Renal cortical epithelial cell (primary cell): ENCODE measurements around the gene OR52B4. TPM values are rescaled to one million over a fixed set of nuclear protein-coding genes. Genes with fewer than 3 reads are reported as not detected.
"Not testable (repeated sequence)": the region's sequence is repeated elsewhere in the genome, so short reads cannot be mapped to it uniquely, and the experiment has no call there.

ENCODE experiments used
- DNase-seq: peaks from one replicate; pipeline ENCODE4 v3.0.0-alpha.2; 2011; ENCODE audit warnings: low read depth
- total RNA-seq: library from RNA; depleted of rRNA; stranded (reverse); fragments of >200 nt; gene quantifications from 2 replicates; pipeline ENCODE4 v1.2.3, GENCODE V29; 2014

OR52B4 gene
- total RNA-seq, result not detected in 2 replicates

GRCh38 chr11:4368286-4368685, at the start of gene OR52B4:
TSS of gene OR52B4 (minus strand) at chr11:4368386. CDS start at chr11:4368295, 91 bp downstream.
- DNase-seq, result no peak

DNA sequence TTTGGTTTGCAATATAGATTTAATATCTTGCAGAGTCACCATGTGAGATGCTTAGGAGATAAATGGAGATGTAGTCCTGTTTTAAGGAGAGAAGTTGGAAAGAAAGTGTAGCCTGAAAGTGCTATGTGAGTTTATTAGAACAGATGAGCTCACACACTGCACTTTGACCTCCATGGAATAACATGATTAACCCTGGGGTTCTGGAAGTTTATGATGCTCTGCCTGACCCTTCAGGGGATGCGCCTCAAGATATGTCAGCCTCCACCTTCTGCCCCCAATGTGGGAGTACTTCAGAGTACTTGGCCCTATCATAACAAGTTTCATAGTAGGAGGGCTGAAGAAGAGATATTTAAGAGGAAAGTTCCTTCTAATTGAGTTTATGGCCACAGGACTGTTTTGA, 48.6 kb upstream of the OR52B4 start:
- DNase-seq, result no peak

DNA sequence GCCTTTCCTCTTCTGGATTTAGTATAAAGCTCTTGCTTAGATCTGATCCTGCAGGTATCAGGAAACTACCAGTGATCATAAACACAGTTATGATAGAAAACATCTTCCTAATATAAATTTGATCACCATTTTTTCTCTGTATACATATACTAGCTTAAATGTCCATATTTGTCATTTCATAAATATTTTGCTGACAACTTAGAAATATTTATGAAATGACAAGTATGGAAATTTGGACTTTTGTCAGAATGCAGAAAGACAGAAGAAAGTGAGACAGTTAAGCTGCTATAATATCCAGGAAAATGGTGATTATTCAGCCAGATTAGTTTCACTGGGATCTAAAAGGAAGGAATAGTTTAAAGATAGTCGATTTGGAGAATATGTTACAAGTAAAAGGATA, 48.1 kb upstream of the OR52B4 start:
- no peak for DNase-seq

DNA sequence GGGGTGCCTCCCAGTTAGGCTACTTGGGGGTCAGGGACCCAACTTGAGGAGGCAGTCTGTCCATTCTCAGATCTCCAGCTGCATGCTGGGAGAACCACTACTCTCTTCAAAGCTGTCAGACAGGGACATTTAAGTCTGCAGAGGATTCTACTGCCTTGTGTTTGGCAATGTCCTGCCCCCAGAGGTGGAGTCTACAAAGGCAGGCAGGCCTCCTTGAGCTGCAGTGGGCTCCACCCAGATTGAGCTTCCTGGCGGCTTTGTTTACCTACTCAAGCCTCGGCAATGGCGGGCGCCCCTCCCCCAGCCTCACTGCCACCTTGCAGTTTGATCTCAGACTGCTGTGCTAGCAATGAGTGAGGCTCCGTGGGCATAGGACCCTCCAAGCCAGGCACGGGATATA, 38.0 kb upstream of the OR52B4 start:
- not testable (repeated sequence) for DNase-seq

DNA sequence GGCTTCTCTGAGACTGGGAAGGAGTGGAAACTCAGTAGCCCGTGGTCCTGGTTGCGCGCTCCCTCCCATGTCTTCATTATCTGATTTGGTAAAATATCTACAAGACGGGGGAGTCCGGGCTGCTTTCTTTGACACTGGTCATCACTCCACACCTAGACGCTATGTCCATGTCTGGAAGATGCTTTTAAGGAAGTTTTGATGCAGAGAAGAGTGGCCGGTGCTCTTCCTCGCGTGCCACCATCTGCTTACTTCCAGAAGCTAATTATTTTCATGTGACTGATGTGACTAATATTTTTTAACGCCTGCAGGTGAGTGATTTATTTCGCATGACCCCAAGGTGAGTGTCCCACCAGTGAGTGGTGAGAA, 25.7 kb upstream of the OR52B4 start:
- DNase-seq, result no peak

DNA sequence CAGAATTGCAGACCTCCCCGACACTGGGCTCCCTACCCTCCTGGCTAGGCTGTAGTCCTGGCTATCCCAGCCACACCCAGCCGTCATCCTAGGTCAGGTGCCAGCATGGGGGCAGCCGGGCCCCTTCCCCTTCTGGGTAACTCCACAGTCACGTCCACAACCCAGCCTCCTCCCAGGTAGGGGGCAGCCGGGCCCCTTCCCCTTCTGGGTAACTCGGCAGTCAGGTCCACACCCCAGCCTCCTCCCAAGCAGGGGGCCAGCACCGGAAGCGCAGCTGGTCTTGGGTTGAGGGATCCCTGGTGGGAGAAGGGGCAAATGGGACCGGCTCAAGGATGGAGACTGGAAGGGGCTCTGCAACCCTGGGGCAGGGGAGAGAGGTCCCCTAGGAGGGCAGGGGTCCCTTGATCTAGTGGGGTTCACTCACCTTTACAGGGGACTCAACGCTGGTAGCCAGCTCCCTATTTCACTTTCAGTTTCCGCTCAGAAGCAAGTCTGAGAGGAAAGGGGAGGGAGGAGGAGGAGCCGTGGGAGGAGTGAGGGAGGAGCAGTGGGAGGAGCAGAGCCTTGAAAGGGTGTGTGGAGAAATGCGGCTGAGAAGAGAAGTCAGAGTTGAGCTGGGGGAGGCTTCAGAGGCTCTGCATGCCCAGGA, 25.1 kb upstream of the OR52B4 start, which contains the start of gene TRIM21:
Gene TRIM21, minus strand, starts transcription at position 494 of the 649 bp plus-strand sequence. CDS start 3,293 bp downstream, outside the sequence.
- DNase-seq, result peak; percentile 81

DNA sequence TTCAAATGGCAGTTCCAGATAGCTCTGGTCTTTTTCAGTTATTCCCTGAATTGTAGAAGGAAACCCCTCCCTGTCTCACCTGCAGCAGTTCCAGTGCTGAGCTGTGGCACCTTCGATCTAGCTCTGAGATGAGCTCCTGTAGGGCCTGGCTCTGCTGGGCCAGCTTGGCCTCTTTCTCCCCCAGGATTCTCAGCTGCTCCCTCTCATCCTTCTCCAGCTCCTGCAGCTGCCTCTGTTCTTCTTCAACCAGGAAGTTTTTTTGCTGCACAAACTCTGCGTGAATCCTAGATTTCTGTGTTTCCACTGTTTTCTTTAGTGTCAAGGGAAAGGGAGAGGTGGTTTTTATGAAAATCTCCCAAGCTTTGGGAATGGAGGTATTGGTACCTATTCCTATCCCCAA, 20.0 kb upstream of the OR52B4 start:
- DNase-seq, result no peak

DNA sequence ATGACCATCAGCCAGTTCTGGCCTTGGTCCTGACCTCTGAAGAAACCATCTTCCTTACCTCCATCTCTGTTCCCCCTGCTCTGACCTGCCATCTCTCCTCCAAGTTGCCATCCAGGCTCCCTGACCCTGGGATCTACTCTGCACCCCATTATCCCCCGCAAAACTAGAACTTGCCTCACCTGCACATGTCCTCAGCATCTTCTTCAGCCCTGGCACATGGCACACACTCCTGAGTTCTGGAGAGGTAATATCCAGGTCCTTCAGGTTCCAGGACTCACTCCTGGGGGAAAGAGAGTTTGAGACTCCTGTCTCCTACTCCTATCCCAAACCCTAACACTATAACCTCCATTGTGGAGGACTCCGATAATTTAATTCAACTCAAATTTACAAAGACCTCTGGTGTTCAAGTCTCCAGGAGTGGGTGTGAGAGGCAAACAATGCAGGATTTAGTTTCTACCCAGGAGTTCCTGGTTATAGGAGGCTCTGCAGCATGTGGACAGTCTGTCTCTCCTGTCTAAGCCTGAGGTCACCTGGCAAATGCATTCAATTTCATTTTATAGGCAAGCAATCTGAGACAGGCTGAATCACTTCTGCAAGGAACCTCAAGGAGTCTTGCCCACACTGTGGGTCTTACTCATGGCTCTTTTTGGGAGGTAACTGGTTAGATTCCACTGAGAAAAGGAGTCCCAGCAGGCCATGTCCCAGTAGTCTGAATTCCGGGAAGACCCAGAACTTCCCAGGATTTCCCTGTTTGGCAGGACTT, 18.0 kb upstream of the OR52B4 start:
- no peak for DNase-seq

GRCh38 chr11:4381901-4382300, 13.7 kb upstream of the OR52B4 start:
- DNase-seq, result no peak

- DNase-seq, result no peak
Measured at GRCh38 chr11:4375431-4376140, 7.4 kb upstream of the OR52B4 start.

DNA sequence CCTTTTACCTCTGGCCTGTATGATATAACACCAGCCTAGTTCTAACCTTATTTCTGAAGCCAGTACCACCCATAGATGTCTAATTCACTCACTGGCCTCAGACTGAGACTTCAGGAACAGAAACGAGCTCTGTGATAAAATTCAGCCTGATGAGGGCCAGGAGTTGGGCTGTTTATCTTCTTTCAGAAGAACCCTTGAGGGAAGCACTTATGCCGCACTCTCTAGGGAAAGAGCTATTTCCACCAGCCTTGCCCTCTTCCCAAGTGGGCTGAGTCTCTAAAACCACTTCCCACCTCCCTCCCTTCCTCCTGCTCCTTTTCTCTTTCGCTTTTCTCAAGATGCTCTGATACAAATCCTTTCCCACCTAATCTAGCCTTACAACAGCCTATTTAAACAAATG, 2.0 kb upstream of the OR52B4 start:
- DNase-seq, result no peak

- not testable (repeated sequence) for DNase-seq
Measured at GRCh38 chr11:4348142-4348541, 20.0 kb downstream of the OR52B4 start.

GRCh38 chr11:4345366-4345765, 22.8 kb downstream of the OR52B4 start:
- not testable (repeated sequence) for DNase-seq

- not testable (repeated sequence) for DNase-seq
Measured at GRCh38 chr11:4334356-4334755, 33.8 kb downstream of the OR52B4 start.

Other genes starting within 250 kb of the OR52B4 start
- gene TRIM21, start 25.3 kb upstream of the OR52B4 start, total RNA-seq, result 26.5 and 36.5 TPM in 2 replicates
- not detected in 2 replicates for gene OR52K2, start 80.9 kb upstream of the OR52B4 start, total RNA-seq
- not detected in 2 replicates for gene OR52K1, start 114.3 kb upstream of the OR52B4 start, total RNA-seq
- gene OR52M1, start 176.8 kb upstream of the OR52B4 start, total RNA-seq, result not detected in 2 replicates
- gene OR52I2, start 213.4 kb upstream of the OR52B4 start, total RNA-seq, result not detected in 2 replicates
- gene OR52I1, start 225.7 kb upstream of the OR52B4 start, total RNA-seq, result not detected in 2 replicates
- gene TRIM68, start 239.8 kb upstream of the OR52B4 start, total RNA-seq, result 10.4 and 24.4 TPM in 2 replicates